IPS-18a (cell line): Measurements from ENCODE around the gene MIA.

Experiments used
- H3K27ac ChIP-seq: one replicate; pipeline ENCODE4 v1.5.1; 2013; ENCODE audit warnings: low read length
- H3K27me3 ChIP-seq: one replicate; pipeline ENCODE4 v1.6.1; 2013; ENCODE audit warnings: mild to moderate bottlenecking, low read length; ENCODE audit not compliant: control insufficient read depth, insufficient read depth
- H3K36me3 ChIP-seq: one replicate; pipeline ENCODE4 v1.6.1; 2013; ENCODE audit warnings: low read depth, low read length; ENCODE audit not compliant: control insufficient read depth
- H3K4me1 ChIP-seq: one replicate; pipeline ENCODE4 v1.6.1; 2013; ENCODE audit warnings: low read depth, low read length; ENCODE audit not compliant: control insufficient read depth
- H3K4me3 ChIP-seq: one replicate; pipeline ENCODE4 v1.5.1; 2013; ENCODE audit warnings: low read length
- H3K9ac ChIP-seq: one replicate; pipeline ENCODE4 v1.6.1; 2013; ENCODE audit warnings: mild to moderate bottlenecking, low read length, moderate library complexity
- H3K9me3 ChIP-seq: one replicate; pipeline ENCODE4 v1.6.1; 2013; ENCODE audit warnings: low read depth, low read length; ENCODE audit not compliant: control insufficient read depth

MIA gene

GRCh38 chr19:40740747-40741146 lies 34.6 kb upstream of the MIA start:
- Histone ChIP-seq H3K9ac (no peak overlapping the region), H3K27me3 (no peaks in the 10 kb centered on the region), H3K4me3 (no peak overlapping the region), H3K27ac (no peak overlapping the region), H3K9me3 (no peaks in the 10 kb centered on the region), H3K4me1 (peaks cover 6% of the 10 kb centered on the region), H3K36me3 (peaks cover 17% of the 10 kb centered on the region)

GRCh38 chr19:40741527-40742390 lies 33.6 kb upstream of the MIA start:
- H3K9ac ChIP-seq, result no peak overlapping the region
- peaks cover 6% of the 10 kb centered on the region for H3K4me1 ChIP-seq
- peaks cover 13% of the 10 kb centered on the region for H3K36me3 ChIP-seq
- H3K27me3 ChIP-seq, result no peaks in the 10 kb centered on the region
- no peak overlapping the region for H3K4me3 ChIP-seq
- no peak overlapping the region for H3K27ac ChIP-seq
- no peaks in the 10 kb centered on the region for H3K9me3 ChIP-seq

GRCh38 chr19:40742477-40742876 lies 32.8 kb upstream of the MIA start:
- Histone ChIP-seq H3K27me3 (no peaks in the 10 kb centered on the region), H3K4me3 (no peak overlapping the region), H3K9me3 (no peaks in the 10 kb centered on the region), H3K36me3 (peaks cover 6% of the 10 kb centered on the region), H3K4me1 (peaks cover 6% of the 10 kb centered on the region), H3K27ac (no peak overlapping the region), H3K9ac (no peak overlapping the region)

- H3K36me3 ChIP-seq, result peaks cover 4% of the 10 kb centered on the region
- H3K27me3 ChIP-seq, result no peaks in the 10 kb centered on the region
- no peak overlapping the region for H3K27ac ChIP-seq
- no peaks in the 10 kb centered on the region for H3K9me3 ChIP-seq
- H3K4me1 ChIP-seq, result peaks cover 6% of the 10 kb centered on the region
- no peak overlapping the region for H3K9ac ChIP-seq
- H3K4me3 ChIP-seq, result no peak overlapping the region
These were observed 32.4 kb upstream of the MIA start for GRCh38 chr19:40742886-40743285.

GRCh38 chr19:40743926-40744325 lies 31.4 kb upstream of the MIA start:
- no peaks in the 10 kb centered on the region for H3K36me3 ChIP-seq
- H3K4me3 ChIP-seq, result no peak overlapping the region
- H3K4me1 ChIP-seq, result peaks cover 6% of the 10 kb centered on the region
- H3K9ac ChIP-seq, result no peak overlapping the region
- no peaks in the 10 kb centered on the region for H3K9me3 ChIP-seq
- H3K27ac ChIP-seq, result no peak overlapping the region
- no peaks in the 10 kb centered on the region for H3K27me3 ChIP-seq

- H3K4me3 ChIP-seq, result no peak overlapping the region
- no peak overlapping the region for H3K9ac ChIP-seq
- no peaks in the 10 kb centered on the region for H3K36me3 ChIP-seq
- peaks cover 11% of the 10 kb centered on the region for H3K4me1 ChIP-seq
- no peaks in the 10 kb centered on the region for H3K27me3 ChIP-seq
- no peak overlapping the region for H3K27ac ChIP-seq
- H3K9me3 ChIP-seq, result no peaks in the 10 kb centered on the region
These were observed 30.5 kb upstream of the MIA start for GRCh38 chr19:40744554-40745401.

GRCh38 chr19:40745402-40745780 lies 29.9 kb upstream of the MIA start:
- no peak overlapping the region for H3K4me3 ChIP-seq
- H3K4me1 ChIP-seq, result peaks cover 15% of the 10 kb centered on the region
- H3K27me3 ChIP-seq, result no peaks in the 10 kb centered on the region
- H3K9ac ChIP-seq, result no peak overlapping the region
- H3K27ac ChIP-seq, result no peak overlapping the region
- no peaks in the 10 kb centered on the region for H3K9me3 ChIP-seq
- no peaks in the 10 kb centered on the region for H3K36me3 ChIP-seq

- Histone ChIP-seq H3K36me3 (no peaks in the 10 kb centered on the region), H3K9me3 (no peaks in the 10 kb centered on the region), H3K27me3 (no peaks in the 10 kb centered on the region), H3K4me3 (no peak overlapping the region), H3K27ac (no peak overlapping the region), H3K4me1 (peaks cover 16% of the 10 kb centered on the region), H3K9ac (no peak overlapping the region)
These were observed 27.8 kb upstream of the MIA start for GRCh38 chr19:40747536-40747935.

GRCh38 chr19:40750058-40750873 lies 25.1 kb upstream of the MIA start, which contains the start of gene ACTMAP:
Gene ACTMAP, minus strand, starts transcription at chr19:40750477. Its CDS starts 674 bp downstream, at chr19:40749803.
- Histone ChIP-seq H3K4me3 (peak within 1 kb of the TSS; percentile 86), H3K4me1 (peaks cover 21% of the 10 kb centered on the region), H3K36me3 (peaks cover 14% of the 10 kb centered on the region), H3K9ac (peak within 1 kb of the TSS; percentile 98), H3K27ac (peak within 1 kb of the TSS; percentile 99), H3K9me3 (no peaks in the 10 kb centered on the region), H3K27me3 (no peaks in the 10 kb centered on the region)

GRCh38 chr19:40750874-40751537 lies 24.3 kb upstream of the MIA start, which contains the start of gene SNRPA:
Gene SNRPA, plus strand, starts transcription at chr19:40751203. Its CDS starts 206 bp downstream, at chr19:40751409.
- peaks cover 20% of the 10 kb centered on the region for H3K4me1 ChIP-seq
- H3K36me3 ChIP-seq, result peaks cover 22% of the 10 kb centered on the region
- H3K27ac ChIP-seq, result peak within 1 kb of the TSS; percentile 99

More at GRCh38 chr19:40750874-40751537, 24.3 kb upstream of the MIA start, which contains the start of gene SNRPA:
- Histone ChIP-seq H3K27me3 (no peaks in the 10 kb centered on the region), H3K9me3 (no peaks in the 10 kb centered on the region), H3K4me3 (peak within 1 kb of the TSS; percentile 86), H3K9ac (peak within 1 kb of the TSS; percentile 98)
